Measurements from ENCODE around the gene OSCP1.

Gene OSCP1

GRCh38 chr1:36386265-36387140 is 63.7 kb downstream of the OSCP1 start:
- TF ChIP-seq POLR2A (IDR thresholded peaks at IDR 0.05; ENCODE audit: extremely low read depth, insufficient read length) = peak; percentile 57
- peak; percentile 76 for TF ChIP-seq MYC (IDR thresholded peaks at IDR 0.05; ENCODE audit: low read depth, low read length)
- TF ChIP-seq CTCF (IDR thresholded peaks at IDR 0.05; ENCODE audit: low read depth, low read length) = no peak
- peak; percentile 95 for TF ChIP-seq MAX (IDR thresholded peaks at IDR 0.05; ENCODE audit: low read depth, low read length)
- peak; percentile 99 for DNase-seq (ENCODE audit: low read depth)
- peak overlapping the region; percentile 84 for H3K4me3 ChIP-seq (ENCODE audit: low read depth, low read length)

GRCh38 chr1:36385410-36386264 is 64.6 kb downstream of the OSCP1 start, which contains the start of gene STK40:
Gene STK40, minus strand, starts transcription at chr1:36385924. Its CDS starts 24,592 bp downstream, at chr1:36361332.
- peak; percentile 99 for DNase-seq (ENCODE audit: low read depth)
- peak within 1 kb of the TSS; percentile 91 for H3K4me3 ChIP-seq (ENCODE audit: low read depth, low read length)
- TF ChIP-seq MYC (IDR thresholded peaks at IDR 0.05; ENCODE audit: low read depth, low read length) (no peak), CTCF (IDR thresholded peaks at IDR 0.05; ENCODE audit: low read depth, low read length) (no peak), POLR2A (IDR thresholded peaks at IDR 0.05; ENCODE audit: extremely low read depth, insufficient read length) (no peak), MAX (IDR thresholded peaks at IDR 0.05; ENCODE audit: low read depth, low read length) (no peak)

GRCh38 chr1:36384542-36385409 is 65.5 kb downstream of the OSCP1 start:
- DNase-seq (ENCODE audit: low read depth) = peak; percentile 71
- TF ChIP-seq MAX (IDR thresholded peaks at IDR 0.05; ENCODE audit: low read depth, low read length) (no peak), MYC (IDR thresholded peaks at IDR 0.05; ENCODE audit: low read depth, low read length) (no peak), CTCF (IDR thresholded peaks at IDR 0.05; ENCODE audit: low read depth, low read length) (no peak), POLR2A (IDR thresholded peaks at IDR 0.05; ENCODE audit: extremely low read depth, insufficient read length) (no peak)
- peak overlapping the region; percentile 91 for H3K4me3 ChIP-seq (ENCODE audit: low read depth, low read length)

- no peak for TF ChIP-seq MYC (IDR thresholded peaks at IDR 0.05; ENCODE audit: low read depth, low read length)
- no peak for TF ChIP-seq CTCF (IDR thresholded peaks at IDR 0.05; ENCODE audit: low read depth, low read length)
- TF ChIP-seq POLR2A (IDR thresholded peaks at IDR 0.05; ENCODE audit: extremely low read depth, insufficient read length) = no peak
- no peak for TF ChIP-seq MAX (IDR thresholded peaks at IDR 0.05; ENCODE audit: low read depth, low read length)
- no peak overlapping the region for H3K4me3 ChIP-seq (ENCODE audit: low read depth, low read length)
Observed at GRCh38 chr1:36383240-36383639, 67.0 kb downstream of the OSCP1 start.

GRCh38 chr1:36382669-36383068 is 67.6 kb downstream of the OSCP1 start:
- H3K4me3 ChIP-seq (ENCODE audit: low read depth, low read length) = no peak overlapping the region
- no peak for TF ChIP-seq CTCF (IDR thresholded peaks at IDR 0.05; ENCODE audit: low read depth, low read length)
- no peak for TF ChIP-seq MAX (IDR thresholded peaks at IDR 0.05; ENCODE audit: low read depth, low read length)
- no peak for TF ChIP-seq MYC (IDR thresholded peaks at IDR 0.05; ENCODE audit: low read depth, low read length)
- no peak for TF ChIP-seq POLR2A (IDR thresholded peaks at IDR 0.05; ENCODE audit: extremely low read depth, insufficient read length)
- DNase-seq (ENCODE audit: low read depth) = no peak

More at GRCh38 chr1:36383240-36383639, 67.0 kb downstream of the OSCP1 start:
- no peak for DNase-seq (ENCODE audit: low read depth)
